Activated CD4-positive, alpha-beta memory T cell treated with anti-CD3 and anti-CD28 coated beads for 36 hours (primary cell): ENCODE measurements around the gene CNTN5. TPM values are rescaled to one million over a fixed set of nuclear protein-coding genes. Genes with fewer than 3 reads are reported as not detected.
"Not testable (repeated sequence)": the region's sequence is repeated elsewhere in the genome, so short reads cannot be mapped to it uniquely, and the experiment has no call there.

Source experiments
- CTCF ChIA-PET: fragments of 350-600 bp; sonication (Branson Sonifier 250); formaldehyde crosslinking; loops from one replicate; lab custom pipeline; 2021; ENCODE audit warnings: antibody characterized with exemption, inconsistent platforms; lab: Charles Lee
- POLR2A ChIA-PET: fragments of 350-600 bp; sonication (Branson Sonifier 250); formaldehyde crosslinking; loops from one replicate; lab custom pipeline; 2021; ENCODE audit warnings: antibody characterized with exemption; lab: Charles Lee
- DNase-seq: peaks from one replicate; pipeline ENCODE4 v3.0.0-alpha.2; 2020
- H3K27ac Mint-ChIP-seq: one replicate; pipeline ENCODE4 v1.8.0; 2021; ENCODE audit warnings: mixed read lengths
- H3K27me3 Mint-ChIP-seq: one replicate; pipeline ENCODE4 v1.8.0; 2021; ENCODE audit warnings: mixed read lengths
- H3K36me3 Mint-ChIP-seq: one replicate; pipeline ENCODE4 v1.8.0; 2021; ENCODE audit warnings: mixed read lengths
- H3K4me1 Mint-ChIP-seq: one replicate; pipeline ENCODE4 v1.8.0; 2021; ENCODE audit warnings: low read depth, mixed read lengths
- H3K4me3 Mint-ChIP-seq: one replicate; pipeline ENCODE4 v1.8.0; 2021; ENCODE audit warnings: mild to moderate bottlenecking, mixed read lengths
- H3K9me3 Mint-ChIP-seq: one replicate; pipeline ENCODE4 v1.8.0; 2021; ENCODE audit warnings: mixed read lengths
- intact Hi-C: fragments of 100-400 bp; cut with micrococcal nuclease; formaldehyde crosslinking; loops from one replicate; pipeline ENCODE4 v1.15.1; 2023
- total RNA-seq, 2 experiments: library from RNA; stranded (reverse); gene quantifications; one replicate each; pipeline ENCODE4 v1.2.3, GENCODE V29; 2021

Gene CNTN5
- total RNA-seq, 2 experiments from 2014 or later = not detected

GRCh38 chr11:99241066-99241465, 220.3 kb downstream of the CNTN5 start:
- Mint-ChIP-seq H3K9me3 (peaks cover 13% of the 10 kb centered on the region), H3K4me3 (no peak overlapping the region), H3K27ac (no peak overlapping the region), H3K4me1 (no peaks in the 10 kb centered on the region), H3K27me3 (no peaks in the 10 kb centered on the region), H3K36me3 (no peaks in the 10 kb centered on the region)
- ChIA-PET CTCF (no interaction called here), POLR2A (no interaction called here)
- intact Hi-C loops = no loop called here
- DNase-seq = no peak

GRCh38 chr11:99244613-99245012, 223.9 kb downstream of the CNTN5 start:
- intact Hi-C loops = no loop called here
- Mint-ChIP-seq H3K4me3 (no peak overlapping the region), H3K27me3 (no peaks in the 10 kb centered on the region), H3K36me3 (no peaks in the 10 kb centered on the region), H3K4me1 (no peaks in the 10 kb centered on the region), H3K27ac (no peak overlapping the region), H3K9me3 (peaks cover 13% of the 10 kb centered on the region)
- ChIA-PET POLR2A (no interaction called here), CTCF (no interaction called here)
- no peak for DNase-seq

- CTCF ChIA-PET = no interaction called here
- DNase-seq = no peak
- no peaks in the 10 kb centered on the region for H3K36me3 Mint-ChIP-seq
- H3K27me3 Mint-ChIP-seq = no peaks in the 10 kb centered on the region
- no peak overlapping the region for H3K27ac Mint-ChIP-seq
- H3K9me3 Mint-ChIP-seq = peaks cover 8% of the 10 kb centered on the region
- H3K4me3 Mint-ChIP-seq = no peak overlapping the region
- H3K4me1 Mint-ChIP-seq = no peaks in the 10 kb centered on the region
- POLR2A ChIA-PET = no interaction called here
- intact Hi-C loops = no loop called here
Measured at GRCh38 chr11:99246199-99246598, 225.4 kb downstream of the CNTN5 start.

GRCh38 chr11:99256614-99257013, 235.9 kb downstream of the CNTN5 start:
- ChIA-PET POLR2A (no interaction called here), CTCF (no interaction called here)
- H3K36me3 Mint-ChIP-seq = no peaks in the 10 kb centered on the region
- H3K9me3 Mint-ChIP-seq = peaks cover 6% of the 10 kb centered on the region
- no peaks in the 10 kb centered on the region for H3K27me3 Mint-ChIP-seq
- intact Hi-C loops = no loop called here
- no peaks in the 10 kb centered on the region for H3K4me1 Mint-ChIP-seq
- no peak overlapping the region for H3K4me3 Mint-ChIP-seq
- DNase-seq = no peak
- no peak overlapping the region for H3K27ac Mint-ChIP-seq

GRCh38 chr11:99257131-99257530, 236.4 kb downstream of the CNTN5 start:
- ChIA-PET CTCF (interaction anchor here (0.6 kb wide), 1 partner anchor 45 kb away, joined by 3 read pairs; no protein-coding TSS in a partner anchor), POLR2A (no interaction called here)
- no peaks in the 10 kb centered on the region for H3K27me3 Mint-ChIP-seq
- H3K9me3 Mint-ChIP-seq = peaks cover 2% of the 10 kb centered on the region
- H3K4me3 Mint-ChIP-seq = no peak overlapping the region
- no peaks in the 10 kb centered on the region for H3K36me3 Mint-ChIP-seq
- intact Hi-C loops = no loop called here
- H3K27ac Mint-ChIP-seq = no peak overlapping the region
- no peaks in the 10 kb centered on the region for H3K4me1 Mint-ChIP-seq
- no peak for DNase-seq

- ChIA-PET POLR2A (no interaction called here), CTCF (no interaction called here)
- Mint-ChIP-seq H3K36me3 (no peaks in the 10 kb centered on the region), H3K27ac (no peak overlapping the region), H3K4me1 (no peaks in the 10 kb centered on the region), H3K9me3 (no peaks in the 10 kb centered on the region), H3K27me3 (no peaks in the 10 kb centered on the region), H3K4me3 (no peak overlapping the region)
- DNase-seq = no peak
- intact Hi-C loops = no loop called here
Measured at GRCh38 chr11:99260696-99261095, 239.9 kb downstream of the CNTN5 start.

GRCh38 chr11:99268886-99269285, 248.1 kb downstream of the CNTN5 start:
- Mint-ChIP-seq H3K27me3 (no peaks in the 10 kb centered on the region), H3K27ac (no peak overlapping the region), H3K4me3 (no peak overlapping the region), H3K9me3 (peaks cover 10% of the 10 kb centered on the region), H3K4me1 (no peaks in the 10 kb centered on the region), H3K36me3 (no peaks in the 10 kb centered on the region)
- POLR2A ChIA-PET = no interaction called here
- CTCF ChIA-PET = no interaction called here
- no peak for DNase-seq
- intact Hi-C loops = no loop called here

GRCh38 chr11:99271527-99271926, 250.8 kb downstream of the CNTN5 start:
- H3K36me3 Mint-ChIP-seq = no peaks in the 10 kb centered on the region
- H3K9me3 Mint-ChIP-seq = peaks cover 12% of the 10 kb centered on the region
- no peak overlapping the region for H3K27ac Mint-ChIP-seq
- no peak overlapping the region for H3K4me3 Mint-ChIP-seq
- intact Hi-C loops = no loop called here
- CTCF ChIA-PET = no interaction called here
- no peaks in the 10 kb centered on the region for H3K4me1 Mint-ChIP-seq
- POLR2A ChIA-PET = no interaction called here
- DNase-seq = no peak
- no peaks in the 10 kb centered on the region for H3K27me3 Mint-ChIP-seq

GRCh38 chr11:99275521-99275920, 254.8 kb downstream of the CNTN5 start:
- H3K4me3 Mint-ChIP-seq = no peak overlapping the region
- intact Hi-C loops = no loop called here
- H3K27ac Mint-ChIP-seq = no peak overlapping the region
- no peaks in the 10 kb centered on the region for H3K36me3 Mint-ChIP-seq
- H3K27me3 Mint-ChIP-seq = no peaks in the 10 kb centered on the region
- H3K4me1 Mint-ChIP-seq = no peaks in the 10 kb centered on the region
- CTCF ChIA-PET = no interaction called here
- POLR2A ChIA-PET = no interaction called here
- peaks cover 23% of the 10 kb centered on the region for H3K9me3 Mint-ChIP-seq
- no peak for DNase-seq

GRCh38 chr11:99277281-99277680, 256.5 kb downstream of the CNTN5 start:
- CTCF ChIA-PET = no interaction called here
- Mint-ChIP-seq H3K4me1 (no peaks in the 10 kb centered on the region), H3K4me3 (no peak overlapping the region), H3K36me3 (no peaks in the 10 kb centered on the region), H3K27ac (no peak overlapping the region), H3K9me3 (peaks cover 20% of the 10 kb centered on the region), H3K27me3 (no peaks in the 10 kb centered on the region)
- POLR2A ChIA-PET = no interaction called here
- no peak for DNase-seq
- intact Hi-C loops = no loop called here

GRCh38 chr11:99279266-99279665, 258.5 kb downstream of the CNTN5 start:
- Mint-ChIP-seq H3K27me3 (no peaks in the 10 kb centered on the region), H3K4me3 (no peak overlapping the region), H3K36me3 (no peaks in the 10 kb centered on the region), H3K4me1 (no peaks in the 10 kb centered on the region), H3K27ac (no peak overlapping the region), H3K9me3 (peaks cover 18% of the 10 kb centered on the region)
- ChIA-PET CTCF (no interaction called here), POLR2A (no interaction called here)
- intact Hi-C loops = no loop called here
- DNase-seq = no peak

- Mint-ChIP-seq H3K4me3 (no peak overlapping the region), H3K27ac (no peak overlapping the region), H3K9me3 (peaks cover 20% of the 10 kb centered on the region), H3K4me1 (no peaks in the 10 kb centered on the region), H3K27me3 (no peaks in the 10 kb centered on the region), H3K36me3 (no peaks in the 10 kb centered on the region)
- no peak for DNase-seq
- POLR2A ChIA-PET = no interaction called here
- CTCF ChIA-PET = no interaction called here
- intact Hi-C loops = no loop called here
Measured at GRCh38 chr11:99281331-99281730, 260.6 kb downstream of the CNTN5 start.

- POLR2A ChIA-PET, H3K27ac Mint-ChIP-seq, H3K4me3 Mint-ChIP-seq, H3K4me1 Mint-ChIP-seq, H3K36me3 Mint-ChIP-seq, CTCF ChIA-PET, H3K27me3 Mint-ChIP-seq, DNase-seq, intact Hi-C loops: not testable (repeated sequence)
- H3K9me3 Mint-ChIP-seq = peaks cover 25% of the 10 kb centered on the region
Measured at GRCh38 chr11:99297925-99298324, 277.2 kb downstream of the CNTN5 start.
